OCI-M1 (cell line): ENCODE results near the gene SPRR1B.
"Not testable (repeated sequence)": the region's sequence is repeated elsewhere in the genome, so short reads cannot be mapped to it uniquely, and the experiment has no call there.

ENCODE experiments used
- DNase-seq: peaks from one replicate; lab custom pipeline; 2025; lab: John Stamatoyannopoulos, UW

Gene SPRR1B

GRCh38 chr1:153040950-153041631 lies 10.1 kb downstream of the SPRR1B start, which contains the start of gene SPRR2D:
TSS of gene SPRR2D (minus strand) at chr1:153041120. CDS start at chr1:153040346, 774 bp downstream.
- DNase-seq: peak; percentile 59

- no peak for DNase-seq
These were observed 18.2 kb downstream of the SPRR1B start for GRCh38 chr1:153049211-153049610.

GRCh38 chr1:153056111-153056510 lies 25.1 kb downstream of the SPRR1B start:
- DNase-seq: not testable (repeated sequence)

- no peak for DNase-seq
These were observed 26.4 kb downstream of the SPRR1B start, which contains the start of gene SPRR2A for GRCh38 chr1:153057375-153057774. TSS of gene SPRR2A (minus strand) at chr1:153057512. CDS start at chr1:153056735, 777 bp downstream.

GRCh38 chr1:153058154-153058553 lies 27.2 kb downstream of the SPRR1B start:
- DNase-seq: peak; percentile 57

- DNase-seq: peak; percentile 91
These were observed 28.1 kb downstream of the SPRR1B start for GRCh38 chr1:153058826-153059784.

GRCh38 chr1:153070243-153070642 lies 39.2 kb downstream of the SPRR1B start:
- DNase-seq: no peak

- no peak for DNase-seq
These were observed 40.5 kb downstream of the SPRR1B start, which contains the start of gene SPRR2B for GRCh38 chr1:153071511-153071910. TSS of gene SPRR2B (minus strand) at chr1:153071611. CDS start at chr1:153070839, 772 bp downstream.

- DNase-seq: peak; percentile 76
These were observed 42.1 kb downstream of the SPRR1B start for GRCh38 chr1:153072806-153073726.

- DNase-seq: no peak
These were observed 50.7 kb downstream of the SPRR1B start for GRCh38 chr1:153081736-153082135.
